SK-N-SH (cell line): ENCODE measurements around the gene MLX.
"Not testable (repeated sequence)": the region's sequence is repeated elsewhere in the genome, so short reads cannot be mapped to it uniquely, and the experiment has no call there.

Experiments used
- EZH2phosphoT487 ChIP-seq: fragments of 200-600 bp; sonication (generic); IDR thresholded peaks from 2 replicates; pipeline ENCODE4 v1.6.1; 2017; ENCODE audit warnings: low read depth, mixed run types, mild to moderate bottlenecking, antibody characterized with exemption, moderate library complexity, borderline replicate concordance
- FOXM1 ChIP-seq: IDR thresholded peaks from 2 replicates; pipeline ENCODE4 v1.4.0; 2012; ENCODE audit warnings: low read depth, mild to moderate bottlenecking
- JUND ChIP-seq: IDR thresholded peaks from 2 replicates; pipeline ENCODE4 v1.4.0; 2012
- POLR2AphosphoS5 ChIP-seq: IDR thresholded peaks from 2 replicates; pipeline ENCODE4 v1.6.1; 2012; ENCODE audit warnings: low read depth, low read length
- TAF1 ChIP-seq: IDR thresholded peaks from 2 replicates; pipeline ENCODE4 v1.6.1; 2012; ENCODE audit warnings: low read depth, mild to moderate bottlenecking, low read length, moderate library complexity, borderline replicate concordance
- YY1 ChIP-seq: IDR thresholded peaks from 2 replicates; pipeline ENCODE4 v1.4.0; 2012; ENCODE audit warnings: low read depth, mild to moderate bottlenecking
- TF ChIP-seq, protein P1 (sequence below): fragments of 200-600 bp; sonication (generic); IDR thresholded peaks from 2 replicates; pipeline ENCODE4 v1.6.1; 2017; ENCODE audit warnings: antibody characterized with exemption, mild to moderate bottlenecking, moderate library complexity

DNA sequence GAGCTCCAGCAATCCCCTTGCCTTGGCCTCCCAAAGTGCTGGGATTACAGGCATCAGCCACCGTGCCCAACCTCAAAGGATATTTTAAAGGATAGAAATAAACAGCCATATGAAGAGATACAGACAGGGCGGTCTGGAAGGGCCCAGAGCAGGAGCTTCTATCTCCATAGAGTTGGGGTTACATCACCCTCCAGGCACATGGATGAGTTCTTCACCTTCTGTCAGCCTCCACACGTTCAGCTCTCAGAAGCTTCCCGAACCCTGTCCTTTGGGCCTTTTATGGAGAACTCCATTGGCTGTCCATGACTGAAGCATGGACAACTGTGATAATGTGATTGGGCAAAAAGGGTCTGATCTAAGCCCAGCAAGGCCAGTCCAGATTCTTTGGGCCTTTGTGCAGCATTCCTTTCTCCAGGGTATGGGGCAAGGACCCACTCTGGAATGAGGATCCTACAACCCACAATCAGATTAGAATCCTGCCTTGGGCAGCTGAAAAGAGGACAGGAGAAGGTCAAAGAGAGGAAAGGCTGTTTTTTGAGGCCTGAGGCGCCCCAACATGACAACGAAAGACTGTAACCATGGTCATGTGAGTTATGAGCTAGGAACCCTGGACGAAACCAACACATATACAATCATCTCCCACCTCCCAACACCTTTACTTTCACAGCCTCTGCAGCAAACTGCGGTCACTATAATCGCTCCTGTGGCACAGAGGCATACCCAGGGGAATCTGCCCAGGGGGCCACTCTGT is 21.0 kb upstream of the MLX start:
- TF ChIP-seq, protein P1, sequence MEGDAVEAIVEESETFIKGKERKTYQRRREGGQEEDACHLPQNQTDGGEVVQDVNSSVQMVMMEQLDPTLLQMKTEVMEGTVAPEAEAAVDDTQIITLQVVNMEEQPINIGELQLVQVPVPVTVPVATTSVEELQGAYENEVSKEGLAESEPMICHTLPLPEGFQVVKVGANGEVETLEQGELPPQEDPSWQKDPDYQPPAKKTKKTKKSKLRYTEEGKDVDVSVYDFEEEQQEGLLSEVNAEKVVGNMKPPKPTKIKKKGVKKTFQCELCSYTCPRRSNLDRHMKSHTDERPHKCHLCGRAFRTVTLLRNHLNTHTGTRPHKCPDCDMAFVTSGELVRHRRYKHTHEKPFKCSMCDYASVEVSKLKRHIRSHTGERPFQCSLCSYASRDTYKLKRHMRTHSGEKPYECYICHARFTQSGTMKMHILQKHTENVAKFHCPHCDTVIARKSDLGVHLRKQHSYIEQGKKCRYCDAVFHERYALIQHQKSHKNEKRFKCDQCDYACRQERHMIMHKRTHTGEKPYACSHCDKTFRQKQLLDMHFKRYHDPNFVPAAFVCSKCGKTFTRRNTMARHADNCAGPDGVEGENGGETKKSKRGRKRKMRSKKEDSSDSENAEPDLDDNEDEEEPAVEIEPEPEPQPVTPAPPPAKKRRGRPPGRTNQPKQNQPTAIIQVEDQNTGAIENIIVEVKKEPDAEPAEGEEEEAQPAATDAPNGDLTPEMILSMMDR = not testable (repeated sequence)
- TF ChIP-seq JUND, YY1, FOXM1, TAF1, EZH2phosphoT487: not testable (repeated sequence)
- TF ChIP-seq POLR2AphosphoS5 = 0 out of 2 replicates have a peak, but pooled peaks have one; percentile 18
